Measurements from ENCODE around the gene C11orf21.

Gene C11orf21

DNA sequence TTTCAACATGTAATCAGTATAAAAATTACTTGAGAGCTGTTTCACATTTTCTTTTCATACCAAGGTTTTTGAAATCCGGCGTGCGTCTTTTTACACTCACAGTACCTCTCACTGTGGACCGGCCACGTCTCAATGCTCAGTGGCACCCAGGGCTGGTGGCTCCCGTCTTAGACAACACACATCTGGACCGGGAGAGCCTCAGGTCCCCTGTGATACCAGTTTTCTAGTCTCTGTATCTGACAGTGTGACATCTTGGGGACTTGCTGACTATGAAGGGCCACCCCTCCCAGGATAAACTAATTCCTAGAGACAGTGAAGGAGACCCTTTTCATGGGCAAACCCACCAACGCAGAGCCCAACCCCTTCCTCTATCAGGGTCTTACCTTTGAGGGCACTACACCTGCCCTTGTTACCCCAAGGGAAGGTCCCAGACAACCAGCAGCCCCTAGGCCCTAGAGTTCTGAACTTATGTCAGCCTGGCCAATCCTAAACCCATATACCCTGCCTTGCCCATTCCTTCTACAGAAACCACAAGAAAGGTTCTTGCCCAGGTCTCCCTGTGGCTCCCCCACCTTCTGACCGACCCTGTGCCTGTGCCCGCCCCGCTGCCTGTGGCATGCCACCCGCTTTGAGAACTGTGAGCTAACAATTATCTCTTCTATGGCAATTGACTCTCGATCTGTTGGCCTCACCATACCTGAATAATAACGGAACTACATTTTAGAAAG lies 25.3 kb downstream of the C11orf21 start:
- peak; percentile 5 for DNase-seq (ENCODE audit: low spot score)
- in situ Hi-C loops (cut with MboI; ENCODE audit: low sequenced_read_pairs, unreplicated experiment), result no loop called here
- TF ChIP-seq, protein P1, sequence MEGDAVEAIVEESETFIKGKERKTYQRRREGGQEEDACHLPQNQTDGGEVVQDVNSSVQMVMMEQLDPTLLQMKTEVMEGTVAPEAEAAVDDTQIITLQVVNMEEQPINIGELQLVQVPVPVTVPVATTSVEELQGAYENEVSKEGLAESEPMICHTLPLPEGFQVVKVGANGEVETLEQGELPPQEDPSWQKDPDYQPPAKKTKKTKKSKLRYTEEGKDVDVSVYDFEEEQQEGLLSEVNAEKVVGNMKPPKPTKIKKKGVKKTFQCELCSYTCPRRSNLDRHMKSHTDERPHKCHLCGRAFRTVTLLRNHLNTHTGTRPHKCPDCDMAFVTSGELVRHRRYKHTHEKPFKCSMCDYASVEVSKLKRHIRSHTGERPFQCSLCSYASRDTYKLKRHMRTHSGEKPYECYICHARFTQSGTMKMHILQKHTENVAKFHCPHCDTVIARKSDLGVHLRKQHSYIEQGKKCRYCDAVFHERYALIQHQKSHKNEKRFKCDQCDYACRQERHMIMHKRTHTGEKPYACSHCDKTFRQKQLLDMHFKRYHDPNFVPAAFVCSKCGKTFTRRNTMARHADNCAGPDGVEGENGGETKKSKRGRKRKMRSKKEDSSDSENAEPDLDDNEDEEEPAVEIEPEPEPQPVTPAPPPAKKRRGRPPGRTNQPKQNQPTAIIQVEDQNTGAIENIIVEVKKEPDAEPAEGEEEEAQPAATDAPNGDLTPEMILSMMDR (IDR thresholded peaks at IDR 0.05; ENCODE audit: borderline replicate concordance, control extremely low read depth, extremely low read depth, insufficient read depth, missing control alignments), result no peak

DNA sequence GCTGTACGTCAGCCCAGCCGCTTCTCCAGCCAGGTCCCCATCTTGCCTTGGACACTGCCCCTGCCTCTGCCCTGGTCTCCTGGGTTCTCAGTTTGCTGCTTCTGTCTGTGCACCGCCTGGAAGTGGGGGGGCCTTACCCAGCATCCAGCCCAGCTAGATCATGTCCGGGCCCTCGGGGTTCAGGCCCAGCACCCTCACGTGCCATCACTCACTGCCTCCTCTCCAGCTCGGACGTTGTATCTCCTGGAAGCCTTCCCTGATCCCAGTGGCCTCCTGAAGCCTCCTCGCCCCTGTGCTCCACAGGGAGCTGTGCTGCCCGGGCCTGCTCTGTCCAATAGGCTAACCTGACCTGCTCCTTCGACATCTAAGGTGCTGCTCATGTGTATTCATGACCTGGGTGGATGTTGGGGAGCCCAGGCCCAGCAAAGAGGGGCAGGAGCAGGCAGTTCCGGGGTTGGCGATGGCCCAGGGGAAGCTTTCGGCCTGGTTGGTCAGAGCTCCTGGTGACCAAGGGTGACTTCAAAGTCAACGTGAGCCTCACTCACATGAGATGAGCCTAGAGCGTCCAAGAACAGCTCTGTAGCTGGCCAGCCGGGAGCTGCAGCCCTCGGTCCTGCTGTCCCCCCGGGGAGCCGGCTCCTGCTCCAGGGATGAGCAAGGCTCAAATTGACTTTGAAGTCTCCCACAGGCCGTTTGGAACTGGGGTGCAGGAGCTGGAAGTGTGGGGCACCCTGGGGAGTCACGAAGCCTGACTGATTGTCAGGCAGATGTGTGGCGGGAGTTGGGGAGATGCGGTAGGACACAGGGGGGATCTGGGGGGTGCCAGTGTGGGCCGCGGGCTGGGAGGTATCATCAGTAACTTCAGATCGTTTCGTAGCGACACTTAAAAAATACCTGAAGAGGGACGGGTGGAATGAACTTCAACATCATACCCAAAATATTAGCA lies 26.1 kb downstream of the C11orf21 start:
- DNase-seq (ENCODE audit: low spot score), result peak; percentile 18
- TF ChIP-seq, protein P1 (IDR thresholded peaks at IDR 0.05; ENCODE audit: borderline replicate concordance, control extremely low read depth, extremely low read depth, insufficient read depth, missing control alignments), result no peak
- in situ Hi-C loops (cut with MboI; ENCODE audit: low sequenced_read_pairs, unreplicated experiment), result no loop called here

DNA sequence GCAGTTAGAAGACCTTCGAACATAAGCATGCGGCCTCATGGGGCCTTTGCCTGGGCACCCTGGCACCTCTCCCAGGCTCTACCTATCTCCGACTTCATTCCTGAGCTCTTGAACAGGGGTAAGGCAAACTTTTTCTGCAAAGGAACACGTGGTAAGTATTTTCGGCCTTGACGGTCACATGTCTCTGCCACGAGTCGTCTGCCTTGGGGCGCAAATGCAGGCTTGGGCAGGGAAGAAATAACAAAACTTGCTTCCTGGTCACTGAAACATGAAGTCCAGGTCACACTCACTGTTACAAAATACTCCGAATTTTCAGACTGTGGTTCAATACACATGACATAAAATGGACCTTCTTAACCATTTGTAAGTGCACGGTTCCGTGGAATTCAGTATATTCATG lies 27.9 kb downstream of the C11orf21 start:
- DNase-seq (ENCODE audit: low spot score), result no peak
- in situ Hi-C loops (cut with MboI; ENCODE audit: low sequenced_read_pairs, unreplicated experiment), result no loop called here
- TF ChIP-seq, protein P1 (IDR thresholded peaks at IDR 0.05; ENCODE audit: borderline replicate concordance, control extremely low read depth, extremely low read depth, insufficient read depth, missing control alignments), result no peak

DNA sequence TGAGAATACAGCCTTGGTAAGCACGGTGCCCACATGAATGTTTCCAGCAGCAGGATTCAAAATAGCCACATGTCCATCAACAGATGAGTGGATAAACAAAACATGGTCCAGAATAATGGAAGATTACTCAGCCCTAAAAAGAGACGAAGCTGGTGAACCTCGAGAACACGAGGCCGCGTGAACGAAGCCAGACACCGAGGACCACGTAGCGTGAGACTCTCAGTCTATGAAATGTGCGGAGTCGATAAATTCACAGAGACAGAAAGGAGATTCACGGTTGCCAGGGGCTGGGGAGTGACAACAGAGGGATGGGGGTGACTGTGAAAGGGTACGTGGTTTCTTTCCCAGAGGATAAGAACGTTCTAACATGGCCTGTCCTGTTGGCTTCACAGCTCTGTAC lies 28.4 kb downstream of the C11orf21 start:
- in situ Hi-C loops (cut with MboI; ENCODE audit: low sequenced_read_pairs, unreplicated experiment), result no loop called here
- TF ChIP-seq, protein P1 (IDR thresholded peaks at IDR 0.05; ENCODE audit: borderline replicate concordance, control extremely low read depth, extremely low read depth, insufficient read depth, missing control alignments), result no peak
- no peak for DNase-seq (ENCODE audit: low spot score)

DNA sequence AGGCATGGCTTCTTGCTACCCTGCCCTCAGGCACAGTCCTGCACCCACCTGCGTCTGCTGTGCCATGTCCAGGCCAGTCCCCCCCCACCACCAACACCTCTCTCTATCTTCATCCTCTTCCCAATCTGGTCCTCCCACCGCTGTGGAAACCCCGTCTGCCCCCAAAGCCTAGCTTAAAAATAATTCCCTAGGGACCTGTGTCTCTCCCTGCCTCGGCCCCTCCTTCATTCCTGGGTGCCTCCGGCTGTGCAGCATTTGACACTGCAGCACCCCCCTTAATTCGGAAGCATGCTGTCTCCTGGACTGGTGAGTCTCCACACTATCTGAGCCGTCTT lies 28.8 kb downstream of the C11orf21 start:
- TF ChIP-seq, protein P1 (IDR thresholded peaks at IDR 0.05; ENCODE audit: borderline replicate concordance, control extremely low read depth, extremely low read depth, insufficient read depth, missing control alignments), result no peak
- in situ Hi-C loops (cut with MboI; ENCODE audit: low sequenced_read_pairs, unreplicated experiment), result no loop called here
- DNase-seq (ENCODE audit: low spot score), result no peak

DNA sequence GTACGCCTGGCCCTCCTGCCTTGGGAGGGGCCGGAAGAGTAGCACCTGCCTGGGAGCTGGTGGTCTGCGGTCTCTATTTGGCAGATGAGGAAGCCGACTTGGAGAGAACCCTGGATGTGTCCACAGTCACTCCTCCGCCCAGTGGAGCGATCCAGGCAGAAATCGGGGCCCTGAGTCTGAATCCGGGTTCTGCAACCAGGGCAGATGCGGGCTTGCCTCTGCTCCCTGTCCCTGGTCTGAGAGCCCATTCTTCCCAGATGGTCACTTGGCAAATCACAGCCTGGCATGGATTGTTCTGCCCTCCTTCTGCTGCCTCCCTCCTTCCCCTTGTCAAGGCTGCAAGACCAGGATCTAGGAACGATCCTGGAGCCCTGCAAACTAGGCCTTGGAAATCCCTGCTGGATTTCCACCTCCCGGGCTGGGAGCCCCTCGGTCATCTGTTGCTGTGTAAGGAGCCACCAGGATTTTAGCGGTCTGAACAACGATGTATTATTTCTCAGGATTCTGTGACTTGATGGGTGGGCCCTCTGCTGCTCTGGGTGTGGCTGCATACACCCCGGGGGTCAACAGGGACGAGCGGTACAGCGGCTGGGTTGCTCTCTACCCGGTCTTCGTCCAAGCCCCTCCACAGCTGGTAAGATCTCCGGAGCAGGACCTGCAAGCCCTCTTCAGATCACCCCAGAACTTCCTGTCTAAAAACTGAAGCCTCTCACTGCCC lies 29.3 kb downstream of the C11orf21 start:
- in situ Hi-C loops (cut with MboI; ENCODE audit: low sequenced_read_pairs, unreplicated experiment), result no loop called here
- TF ChIP-seq, protein P1 (IDR thresholded peaks at IDR 0.05; ENCODE audit: borderline replicate concordance, control extremely low read depth, extremely low read depth, insufficient read depth, missing control alignments), result no peak
- no peak for DNase-seq (ENCODE audit: low spot score)
